Activated B cell treated with CpG ODN at 0.5 μM for 24 hours (primary cell): ENCODE data around the gene TMEM30B. TPM values are rescaled to one million over a fixed set of nuclear protein-coding genes. Genes with fewer than 3 reads are reported as not detected.

Experiments
- ATAC-seq: fragments of 200-7000 bp; cut with Tn5 transposase; one replicate; pipeline ENCODE4 v1.10.0; 2021; ENCODE audit warnings: low read depth, mild to moderate bottlenecking, moderate library complexity
- CTCF ChIA-PET: fragments of 350-600 bp; sonication (Branson Sonifier 250); formaldehyde crosslinking; loops from one replicate; lab custom pipeline; 2021; ENCODE audit warnings: antibody characterized with exemption; lab: Charles Lee
- POLR2A ChIA-PET: fragments of 350-600 bp; sonication (Branson Sonifier 250); formaldehyde crosslinking; loops from one replicate; lab custom pipeline; 2021; ENCODE audit warnings: antibody characterized with exemption; lab: Charles Lee
- DNase-seq: peaks from one replicate; pipeline ENCODE4 v3.0.0; 2022
- H3K27ac Mint-ChIP-seq: one replicate; pipeline ENCODE4 v1.8.0; 2020; ENCODE audit warnings: mixed read lengths
- H3K27me3 Mint-ChIP-seq: one replicate; pipeline ENCODE4 v1.8.0; 2021; ENCODE audit warnings: mixed read lengths
- H3K36me3 Mint-ChIP-seq: one replicate; pipeline ENCODE4 v1.8.0; 2021; ENCODE audit warnings: low read depth, mixed read lengths
- H3K4me1 Mint-ChIP-seq: one replicate; pipeline ENCODE4 v1.8.0; 2021; ENCODE audit warnings: mixed read lengths
- H3K4me3 Mint-ChIP-seq: one replicate; pipeline ENCODE4 v1.8.0; 2020; ENCODE audit warnings: mild to moderate bottlenecking, mixed read lengths
- H3K9me3 Mint-ChIP-seq: one replicate; pipeline ENCODE4 v1.8.0; 2020; ENCODE audit warnings: mixed read lengths
- intact Hi-C: fragments of 100-400 bp; cut with micrococcal nuclease; formaldehyde crosslinking; loops from one replicate; pipeline ENCODE4 v1.15.1; 2024
- total RNA-seq: library from RNA; stranded (reverse); gene quantifications from 2 replicates; pipeline ENCODE4 v1.2.3, GENCODE V29; 2022
- TF ChIP-seq, protein P1 (sequence below): fragments of 200-600 bp; IDR thresholded peaks from one replicate; pipeline ENCODE4 v1.8.0; 2022; ENCODE audit warnings: antibody characterized with exemption, mild to moderate bottlenecking

The TMEM30B gene
- total RNA-seq, 1 donor from 2014 or later, result not detected

DNA sequence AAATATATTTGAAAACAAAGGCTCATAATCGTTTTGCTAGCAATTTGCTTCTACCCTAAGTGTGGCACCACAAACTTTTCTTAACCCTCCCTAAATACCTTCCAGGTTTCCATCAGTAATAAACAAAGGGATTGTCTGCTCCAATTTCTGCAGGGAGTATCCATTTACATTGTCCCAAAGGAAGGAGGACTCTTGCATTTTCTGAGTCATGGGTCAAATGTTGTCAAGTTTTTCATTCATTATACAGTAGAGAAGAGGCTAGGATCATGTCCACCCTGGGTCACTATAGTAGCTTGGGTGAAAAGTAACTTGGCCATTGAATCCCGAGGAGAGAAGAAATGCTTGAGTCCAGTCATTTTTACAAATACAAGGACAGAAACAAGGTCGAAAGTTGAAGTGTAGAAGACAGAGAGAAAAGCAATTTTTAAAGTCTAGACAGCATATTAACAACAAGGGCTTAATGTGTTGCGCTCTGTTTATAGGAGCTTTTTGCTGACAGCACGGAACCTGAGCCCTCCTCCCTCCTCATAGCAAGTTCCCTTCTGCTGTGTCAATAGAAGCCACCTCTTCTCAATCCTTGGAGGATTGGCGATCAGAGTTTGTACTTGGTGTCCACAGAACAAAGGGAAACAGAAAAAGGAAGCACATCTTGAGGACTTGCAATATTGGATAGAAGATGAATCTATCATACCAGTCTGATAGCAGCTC, 53.1 kb downstream of the TMEM30B start:
- Mint-ChIP-seq H3K27me3 (peaks cover 34% of the 10 kb centered on the region), H3K4me1 (no peaks in the 10 kb centered on the region), H3K27ac (no peak overlapping the region), H3K9me3 (no peaks in the 10 kb centered on the region), H3K36me3 (no peaks in the 10 kb centered on the region), H3K4me3 (no peak overlapping the region)
- DNase-seq (no peak), ATAC-seq (no peak)
- TF ChIP-seq, protein P1, sequence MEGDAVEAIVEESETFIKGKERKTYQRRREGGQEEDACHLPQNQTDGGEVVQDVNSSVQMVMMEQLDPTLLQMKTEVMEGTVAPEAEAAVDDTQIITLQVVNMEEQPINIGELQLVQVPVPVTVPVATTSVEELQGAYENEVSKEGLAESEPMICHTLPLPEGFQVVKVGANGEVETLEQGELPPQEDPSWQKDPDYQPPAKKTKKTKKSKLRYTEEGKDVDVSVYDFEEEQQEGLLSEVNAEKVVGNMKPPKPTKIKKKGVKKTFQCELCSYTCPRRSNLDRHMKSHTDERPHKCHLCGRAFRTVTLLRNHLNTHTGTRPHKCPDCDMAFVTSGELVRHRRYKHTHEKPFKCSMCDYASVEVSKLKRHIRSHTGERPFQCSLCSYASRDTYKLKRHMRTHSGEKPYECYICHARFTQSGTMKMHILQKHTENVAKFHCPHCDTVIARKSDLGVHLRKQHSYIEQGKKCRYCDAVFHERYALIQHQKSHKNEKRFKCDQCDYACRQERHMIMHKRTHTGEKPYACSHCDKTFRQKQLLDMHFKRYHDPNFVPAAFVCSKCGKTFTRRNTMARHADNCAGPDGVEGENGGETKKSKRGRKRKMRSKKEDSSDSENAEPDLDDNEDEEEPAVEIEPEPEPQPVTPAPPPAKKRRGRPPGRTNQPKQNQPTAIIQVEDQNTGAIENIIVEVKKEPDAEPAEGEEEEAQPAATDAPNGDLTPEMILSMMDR, result no peak
- POLR2A ChIA-PET, result no interaction called here
- CTCF ChIA-PET, result no interaction called here
- intact Hi-C loops, result no loop called here

Other genes starting within 250 kb of the TMEM30B start
- gene PRKCH, start 40.2 kb upstream of the TMEM30B start, total RNA-seq, result 4.6 and 4.7 TPM in 2 replicates